HCT116 (cell line): Measurements from ENCODE around the gene ANKLE1. TPM values are rescaled to one million over a fixed set of nuclear protein-coding genes. Genes with fewer than 3 reads are reported as not detected.

ENCODE experiments used
- ATAC-seq: fragments of 200-7000 bp; cut with Tn5 transposase; 2 replicates; pipeline ENCODE4 v1.9.1; 2020; ENCODE audit warnings: mild to moderate bottlenecking, moderate library complexity
- BruUV-seq: library from RNA; stranded (reverse); fragments of 400-500 nt; replicated peaks from 2 replicates; lab custom pipeline; 2021; lab: Mats Ljungman, UMichigan
- CTCF ChIA-PET: fragments of 300-600 bp; sonication (Branson Sonifier 250); formaldehyde crosslinking; loops from one replicate; lab custom pipeline; 2021; ENCODE audit warnings: antibody characterized with exemption; lab: Charles Lee
- POLR2A ChIA-PET: fragments of 300-600, 350-600 bp; sonication (Branson Sonifier 250); formaldehyde crosslinking; loops from one replicate; lab custom pipeline; 2021; ENCODE audit warnings: antibody characterized with exemption; lab: Charles Lee
- RAD21 ChIA-PET, 2 experiments: fragments of 300-600 bp; sonication (Branson Sonifier 250); formaldehyde crosslinking; loops; one replicate each; lab custom pipeline; 2023; ENCODE audit warnings: low total read pairs in 2 of 2; ENCODE audit not compliant: uncharacterized antibody in 2 of 2, unreplicated experiment in 2 of 2, low non-redundant PET in 1 of 2; lab: Charles Lee
- DNase-seq: peaks from one replicate; pipeline ENCODE4 v3.0.0-alpha.2; 2010; ENCODE audit warnings: low read depth, low spot score
- H2AFZ ChIP-seq: fragments of 200-600 bp; shearing (Covaris generic), sonication (generic); 2 replicates; pipeline ENCODE4 v1.6.1; 2017; ENCODE audit warnings: low read depth, mixed run types, mixed read lengths, antibody characterized with exemption, low read length; ENCODE audit not compliant: poor library complexity, severe bottlenecking
- H3K27ac ChIP-seq: 2 replicates; pipeline ENCODE4 v1.5.1; 2012; ENCODE audit warnings: low read depth, low read length
- H3K27me3 ChIP-seq: fragments of 200-600 bp; sonication (generic); 2 replicates; pipeline ENCODE4 v1.6.1; 2016; ENCODE audit warnings: mixed run types, low read length, mixed read lengths; ENCODE audit not compliant: insufficient read depth
- H3K36me3 ChIP-seq, 2 experiments: fragments of 200-500 bp in 1 of 2; fragments of 200-600 bp in 1 of 2; sonication (Bioruptor generic) in 1 of 2; sonication (generic) in 1 of 2; 2 replicates each; pipeline versions ENCODE4 v1.5.1 to v1.6.1; 2014 to 2016; ENCODE audit warnings: low read length in 2 of 2, inconsistent platforms in 1 of 2, mixed read lengths in 1 of 2, mixed run types in 1 of 2; ENCODE audit not compliant: insufficient read depth in 2 of 2, control insufficient read depth in 1 of 2
- H3K4me1 ChIP-seq, 2 experiments: fragments of 200-600 bp in 1 of 2; sonication (generic) in 1 of 2; 2 replicates each; pipeline versions ENCODE4 v1.5.1 to v1.6.1; 2012 to 2017; ENCODE audit warnings: low read length in 2 of 2, inconsistent platforms in 1 of 2, mild to moderate bottlenecking in 1 of 2, mixed read lengths in 1 of 2, mixed run types in 1 of 2, moderate library complexity in 1 of 2; ENCODE audit not compliant: insufficient read depth in 2 of 2, control insufficient read depth in 1 of 2
- H3K4me2 ChIP-seq: fragments of 200-600 bp; sonication (generic); 2 replicates; pipeline ENCODE4 v1.6.1; 2017; ENCODE audit warnings: mixed run types, low read length, mixed read lengths
- H3K4me3 ChIP-seq, 2 experiments: fragments of 200-600 bp in 1 of 2; sonication (generic) in 1 of 2; replicated peaks in 1 of 2; 2 replicates each; pipeline ENCODE4 v1.5.1; 2011 to 2016; ENCODE audit warnings: low read length in 2 of 2, control low read depth in 1 of 2, low read depth in 1 of 2, mild to moderate bottlenecking in 1 of 2, mixed read lengths in 1 of 2, mixed run types in 1 of 2
- H3K79me2 ChIP-seq: fragments of 200-600 bp; sonication (generic); 2 replicates; pipeline ENCODE4 v1.6.1; 2017; ENCODE audit warnings: mild to moderate bottlenecking, mixed run types, low read length, moderate library complexity, mixed read lengths; ENCODE audit not compliant: insufficient read depth
- H3K9ac ChIP-seq: fragments of 200-600 bp; sonication (generic); 2 replicates; pipeline ENCODE4 v1.6.1; 2016; ENCODE audit warnings: low read length, mixed read lengths
- H3K9me2 ChIP-seq: fragments of 200-600 bp; sonication (generic), shearing (Covaris generic); 2 replicates; pipeline ENCODE4 v1.6.1; 2017; ENCODE audit warnings: mixed run types, mild to moderate bottlenecking, moderate library complexity; ENCODE audit not compliant: insufficient read depth
- H3K9me3 ChIP-seq, 2 experiments: fragments of 200-500 bp in 1 of 2; fragments of 200-600 bp in 1 of 2; sonication (Bioruptor generic) in 1 of 2; sonication (generic) in 1 of 2; 2 replicates each; pipeline ENCODE4 v1.6.1; 2014 to 2017; ENCODE audit warnings: low read length in 2 of 2, mixed read lengths in 2 of 2, inconsistent platforms in 1 of 2, low read depth in 1 of 2, mild to moderate bottlenecking in 1 of 2, mixed run types in 1 of 2, moderate library complexity in 1 of 2; ENCODE audit not compliant: control insufficient read depth in 1 of 2, insufficient read depth in 1 of 2
- H4K20me1 ChIP-seq: fragments of 200-600 bp; sonication (generic), shearing (Covaris generic); 2 replicates; pipeline ENCODE4 v1.6.1; 2017; ENCODE audit warnings: mixed run types, mild to moderate bottlenecking, moderate library complexity; ENCODE audit not compliant: insufficient read depth
- ATF3 ChIP-seq: IDR thresholded peaks from 2 replicates; pipeline ENCODE4 v1.6.1; 2012
- CBX3 ChIP-seq: IDR thresholded peaks from 2 replicates; pipeline ENCODE4 v1.6.1; 2012; ENCODE audit warnings: low read depth
- CEBPB ChIP-seq: IDR thresholded peaks from 2 replicates; pipeline ENCODE4 v1.6.1; 2012; ENCODE audit warnings: low read depth
- ELF1 ChIP-seq: IDR thresholded peaks from 2 replicates; pipeline ENCODE4 v1.6.1; 2012; ENCODE audit warnings: low read depth, borderline replicate concordance
- EZH2 ChIP-seq: fragments of 200-600 bp; sonication (generic); IDR thresholded peaks from 2 replicates; pipeline ENCODE4 v1.6.1; 2017; ENCODE audit warnings: antibody characterized with exemption, mixed run types
- EZH2phosphoT487 ChIP-seq: fragments of 200-600 bp; IDR thresholded peaks from 2 replicates; pipeline ENCODE4 v1.6.1; 2018; ENCODE audit warnings: antibody characterized with exemption, borderline replicate concordance
- POLR2A ChIP-seq: IDR thresholded peaks from 2 replicates; pipeline ENCODE4 v1.7.0; 2011; ENCODE audit warnings: borderline replicate concordance; ENCODE audit not compliant: insufficient read depth, insufficient read length; ENCODE audit errors: extremely low read depth
- RAD21 ChIP-seq: IDR thresholded peaks from 2 replicates; pipeline ENCODE4 v1.6.1; 2012; ENCODE audit warnings: low read depth, mild to moderate bottlenecking
- REST ChIP-seq: IDR thresholded peaks from 2 replicates; pipeline ENCODE4 v1.6.1; 2012; ENCODE audit warnings: low read depth
- SIN3A ChIP-seq: IDR thresholded peaks from 2 replicates; pipeline ENCODE4 v1.6.1; 2012; ENCODE audit warnings: low read depth
- SP1 ChIP-seq: IDR thresholded peaks from 2 replicates; pipeline ENCODE4 v1.6.1; 2012; ENCODE audit warnings: low read depth
- SRF ChIP-seq: IDR thresholded peaks from 2 replicates; pipeline ENCODE4 v1.6.1; 2012; ENCODE audit warnings: low read depth
- TCF7L2 ChIP-seq: IDR thresholded peaks from 2 replicates; pipeline ENCODE4 v1.7.0; 2011; ENCODE audit warnings: borderline replicate concordance, inconsistent platforms; ENCODE audit not compliant: insufficient read depth, insufficient read length; ENCODE audit errors: extremely low read depth
- YY1 ChIP-seq: IDR thresholded peaks from 2 replicates; pipeline ENCODE4 v1.6.1; 2011; ENCODE audit warnings: low read length, low read depth, moderate library complexity, mild to moderate bottlenecking; ENCODE audit not compliant: insufficient replicate concordance; ENCODE audit errors: extremely low read depth
- ZBTB33 ChIP-seq: IDR thresholded peaks from 2 replicates; pipeline ENCODE4 v1.6.1; 2011; ENCODE audit warnings: mild to moderate bottlenecking, low read length, moderate library complexity; ENCODE audit not compliant: insufficient replicate concordance; ENCODE audit errors: extremely low read depth
- ZNF274 ChIP-seq: fragments of 200-500 bp; sonication (Bioruptor generic); IDR thresholded peaks from 2 replicates; pipeline ENCODE4 v1.6.1; 2014; ENCODE audit warnings: mild to moderate bottlenecking, low read depth, low read length, inconsistent platforms
- intact Hi-C: fragments of 100-400 bp; cut with micrococcal nuclease; formaldehyde crosslinking; loops from 2 replicates; pipeline ENCODE4 v1.10.0; 2022
- total RNA-seq: library from RNA; stranded (reverse); gene quantifications from one replicate; pipeline ENCODE4 v1.2.1, GENCODE V29; 2021; ENCODE audit not compliant: unreplicated experiment

ANKLE1 gene
- total RNA-seq, 1 experiment from 2014 or later: 14.8 TPM

- TF ChIP-seq RAD21 (no peak), TCF7L2 (no peak), ELF1 (no peak), CBX3 (no peak), EZH2phosphoT487 (no peak), ZNF274 (no peak), SIN3A (no peak)
- TF ChIP-seq, all 23 proteins: peak for 0
Measured at GRCh38 chr19:17240062-17240752, 41.5 kb upstream of the ANKLE1 start (continued).

GRCh38 chr19:17240826-17241399 is 40.8 kb upstream of the ANKLE1 start:
- H3K4me2 ChIP-seq: no peak overlapping the region
- DNase-seq: no peak
- peaks cover 24 to 47% of the 10 kb centered on the region in 2 experiments for H3K4me1 ChIP-seq
- no peak overlapping the region for H2AFZ ChIP-seq
- POLR2A ChIA-PET: no interaction called here
- no peaks in the 10 kb centered on the region for H3K9me2 ChIP-seq
- H3K4me3 ChIP-seq: no peak overlapping the region
- peaks cover 51% of the 10 kb centered on the region for H3K79me2 ChIP-seq
- no peaks in the 10 kb centered on the region for H4K20me1 ChIP-seq
- intact Hi-C loops: no loop called here
- RAD21 ChIA-PET: no interaction called here
- CTCF ChIA-PET: no interaction called here
- peaks cover 0 to 4% of the 10 kb centered on the region in 2 experiments; a peak in 1 of 4 replicates for H3K36me3 ChIP-seq
- no TSS peak for BruUV-seq
- no peak overlapping the region for H3K9ac ChIP-seq
- H3K9me3 ChIP-seq: no peaks in the 10 kb centered on the region
- H3K27ac ChIP-seq: no peak overlapping the region; the same call in 1 of the 2 replicates
- H3K27me3 ChIP-seq: no peaks in the 10 kb centered on the region
- no peak for ATAC-seq
- TF ChIP-seq SP1 (no peak), CEBPB (no peak), SRF (no peak), RAD21 (no peak), CBX3 (no peak), ZBTB33 (no peak), EZH2 (no peak), POLR2A (no peak), YY1 (no peak), REST (no peak), ATF3 (no peak)
